Amygdala (tissue), 56 donors: Measurements from ENCODE around the gene MSLN.

Source experiments
- DNase-seq, 56 donors: peaks; one replicate each; lab custom pipeline; 2025; lab: John Stamatoyannopoulos, UW

Gene MSLN

GRCh38 chr16:760545-761343, at the start of gene MSLN:
Gene MSLN (plus strand): TSS chr16:760734. CDS start chr16:762681, 1,947 bp downstream.
- no peak for DNase-seq

- DNase-seq, result no peak
Observed at GRCh38 chr16:711084-711483, 49.5 kb upstream of the MSLN start.

DNA sequence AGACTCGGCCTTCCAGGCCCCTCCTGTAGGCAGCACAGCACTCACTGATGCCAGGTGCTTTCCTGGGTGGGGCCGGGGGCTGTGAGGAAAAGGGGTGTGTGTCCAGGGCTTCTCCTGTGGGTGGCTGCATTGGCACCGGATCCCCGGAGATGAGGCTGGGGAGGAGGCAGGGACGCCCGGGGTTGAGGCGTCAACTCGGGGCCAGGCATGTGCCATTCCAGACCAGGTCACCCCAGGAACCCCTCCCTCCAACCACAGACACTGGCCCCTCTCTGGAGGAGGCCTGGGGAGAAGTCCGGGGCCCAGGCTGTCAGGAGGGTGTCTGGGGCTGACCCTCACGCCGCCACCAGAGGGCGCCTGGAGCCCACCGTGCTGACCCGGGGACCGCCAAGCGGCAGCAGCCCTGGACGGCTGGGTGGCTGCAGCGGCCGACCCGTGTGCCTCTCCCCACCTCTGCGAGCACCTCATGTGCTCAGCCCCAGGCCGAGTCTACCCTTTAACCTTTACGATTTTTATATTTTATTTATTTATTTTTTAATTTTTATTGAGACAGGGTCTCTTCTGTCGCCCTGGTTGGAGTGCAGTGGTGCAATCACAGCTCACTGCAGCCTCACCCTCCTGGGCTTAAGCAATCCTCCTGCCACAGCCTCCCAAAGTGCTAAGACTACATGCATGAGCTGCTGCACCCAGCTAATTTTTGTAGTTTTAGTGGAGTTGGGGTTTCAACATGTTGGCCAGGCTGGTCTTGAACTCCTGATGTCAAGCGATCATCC, 48.8 kb upstream of the MSLN start:
- DNase-seq, result peak in 47 of 56 donors; percentile 16 to 86 (median 54)

GRCh38 chr16:712740-713250, 47.7 kb upstream of the MSLN start:
- peak in 1 of 56 donors; percentile 20 for DNase-seq

DNA sequence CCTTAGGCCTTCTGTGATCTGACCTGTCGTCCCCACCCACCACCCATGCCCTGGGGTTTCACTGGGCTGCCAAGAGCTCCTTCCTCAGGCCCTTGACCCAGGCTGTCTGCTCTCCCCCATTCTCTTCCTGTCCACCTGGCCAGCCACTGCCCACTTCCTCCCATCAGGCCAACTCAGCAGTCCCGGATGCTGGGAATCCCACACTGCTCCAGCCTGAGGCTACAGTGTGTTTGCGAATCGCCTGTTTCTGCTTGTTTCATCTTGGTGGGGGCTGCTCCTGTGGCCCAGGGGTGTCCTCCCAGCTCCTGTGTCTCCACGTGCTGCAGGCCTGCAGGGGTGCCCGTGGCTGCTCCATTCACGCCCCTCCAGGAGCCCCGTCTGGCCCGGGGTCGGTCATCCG, 46.5 kb upstream of the MSLN start:
- DNase-seq, result no peak

- peak; percentile 26 to 94 (median 80) for DNase-seq
Observed at GRCh38 chr16:714558-715476, 45.7 kb upstream of the MSLN start, which contains the start of gene METRN. Gene METRN (plus strand): TSS chr16:715118. CDS start chr16:715290, 172 bp downstream.

GRCh38 chr16:715477-716199, 44.9 kb upstream of the MSLN start:
- peak in 5 of 56 donors; percentile 40 to 57 (median 52) for DNase-seq

- peak; percentile 20 to 95 (median 84) for DNase-seq
Observed at GRCh38 chr16:716200-716568, 44.4 kb upstream of the MSLN start.

- DNase-seq, result no peak
Observed at GRCh38 chr16:716768-717325, 43.7 kb upstream of the MSLN start.

DNA sequence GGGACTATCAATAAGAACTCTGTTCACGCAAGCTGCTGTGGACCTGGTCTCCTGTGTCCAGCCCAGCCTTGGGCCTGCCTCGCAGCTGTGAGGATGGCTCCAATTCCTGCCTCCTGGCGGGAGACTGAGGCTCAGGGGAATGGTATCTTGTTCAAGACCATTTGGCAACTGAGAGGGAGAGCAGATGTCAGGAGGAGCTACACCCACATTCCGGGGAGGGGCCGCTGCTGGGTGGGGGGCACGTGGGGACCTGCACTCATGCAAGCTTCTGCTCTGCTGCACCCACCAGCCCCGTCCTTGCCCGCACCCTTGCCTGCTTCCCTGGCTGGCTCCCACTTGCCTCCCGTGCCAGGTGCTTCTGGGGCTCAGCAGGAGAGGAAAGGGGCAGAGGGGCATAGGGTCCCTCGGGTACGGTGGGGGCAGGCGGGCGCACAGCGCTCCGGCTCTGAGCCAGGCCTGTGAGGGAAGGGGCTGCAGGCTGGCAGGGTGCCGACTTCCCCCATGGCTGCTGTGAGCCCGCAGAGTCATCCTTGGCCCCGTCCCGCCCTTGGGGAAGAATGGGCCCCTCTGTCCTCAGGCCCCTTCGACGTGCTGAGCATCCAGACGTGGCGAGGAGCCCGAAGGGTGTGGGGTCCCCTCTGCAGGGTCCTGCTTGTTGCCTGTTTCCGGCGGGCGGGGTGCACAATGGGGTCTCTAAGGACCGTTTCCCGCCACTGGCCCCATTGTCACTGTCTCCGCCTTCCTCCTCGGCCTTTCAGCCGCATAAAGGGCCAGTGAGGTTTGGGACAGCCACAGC, 42.9 kb upstream of the MSLN start:
- peak in 11 of 56 donors; percentile 21 to 75 (median 28) for DNase-seq

DNA sequence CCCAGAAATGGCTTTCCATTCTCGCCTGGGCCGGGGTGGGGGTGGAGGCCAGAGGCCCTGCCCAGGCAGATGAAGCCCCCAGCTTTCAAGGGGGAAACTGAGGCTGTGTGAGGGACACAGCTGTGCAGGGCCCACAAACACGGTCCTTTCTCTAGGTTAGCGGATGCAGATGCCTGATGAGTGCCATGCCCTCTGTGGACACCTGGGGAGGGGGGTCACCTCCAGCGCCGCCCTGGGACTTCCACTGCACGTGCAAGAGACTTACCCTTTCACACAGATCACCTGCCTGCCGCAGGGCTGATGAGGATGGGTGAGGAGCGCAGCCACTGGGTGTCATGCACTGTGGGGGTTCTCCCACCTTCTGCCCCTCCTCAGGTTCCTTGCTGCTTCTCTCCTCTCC, 42.1 kb upstream of the MSLN start:
- no peak for DNase-seq

DNA sequence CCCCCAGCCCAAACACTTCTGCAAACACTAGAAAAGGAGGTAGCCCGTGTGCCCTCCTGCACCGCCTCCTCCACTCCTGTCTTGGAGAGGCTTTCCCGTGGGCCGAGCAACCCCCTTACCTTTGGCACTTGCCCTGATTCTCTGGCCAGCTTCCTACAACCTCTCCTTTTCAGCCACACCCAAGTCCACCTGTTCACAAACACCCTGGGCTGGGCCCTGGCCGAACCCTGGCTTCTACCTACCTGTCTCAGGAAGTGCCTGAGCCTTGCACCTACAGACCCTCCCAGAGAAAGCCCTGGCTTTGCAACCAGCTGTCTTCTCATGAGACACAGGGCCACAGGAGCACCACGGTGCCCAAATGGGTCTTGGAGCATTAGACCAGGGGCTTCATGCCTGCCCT, 41.6 kb upstream of the MSLN start:
- DNase-seq, result no peak

DNA sequence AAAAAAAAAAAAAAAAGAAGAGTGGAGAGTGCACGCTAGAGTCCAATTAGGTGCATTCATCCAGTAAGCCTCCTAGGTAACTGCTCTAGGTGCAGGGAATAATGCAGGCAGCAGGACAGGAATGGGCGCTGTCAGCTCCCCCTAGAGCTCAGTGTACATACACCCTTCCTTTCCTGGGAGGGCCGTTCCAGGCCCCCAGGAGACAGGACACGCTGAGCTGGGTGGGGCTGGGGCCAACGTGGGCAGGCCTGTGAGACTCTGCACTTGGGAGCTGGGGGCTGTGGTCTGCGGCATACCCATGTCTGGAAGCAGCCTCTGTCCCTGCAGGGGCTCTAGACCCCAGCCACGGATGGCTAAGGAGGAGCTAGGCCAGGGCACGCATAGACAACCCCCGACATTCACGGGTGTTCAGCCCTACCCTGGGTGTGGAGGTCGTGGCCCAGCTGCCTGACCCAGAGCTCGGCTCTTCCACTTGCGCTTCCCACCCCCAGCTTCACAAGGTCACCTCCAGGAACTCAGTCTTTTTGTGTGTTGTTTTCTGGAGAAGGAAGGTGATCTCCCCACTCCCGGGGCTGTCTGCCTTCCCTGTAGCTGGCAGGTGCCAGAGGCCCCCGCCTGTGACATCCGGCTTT, 40.6 kb upstream of the MSLN start:
- peak in 6 of 56 donors; percentile 16 to 66 (median 56) for DNase-seq

DNA sequence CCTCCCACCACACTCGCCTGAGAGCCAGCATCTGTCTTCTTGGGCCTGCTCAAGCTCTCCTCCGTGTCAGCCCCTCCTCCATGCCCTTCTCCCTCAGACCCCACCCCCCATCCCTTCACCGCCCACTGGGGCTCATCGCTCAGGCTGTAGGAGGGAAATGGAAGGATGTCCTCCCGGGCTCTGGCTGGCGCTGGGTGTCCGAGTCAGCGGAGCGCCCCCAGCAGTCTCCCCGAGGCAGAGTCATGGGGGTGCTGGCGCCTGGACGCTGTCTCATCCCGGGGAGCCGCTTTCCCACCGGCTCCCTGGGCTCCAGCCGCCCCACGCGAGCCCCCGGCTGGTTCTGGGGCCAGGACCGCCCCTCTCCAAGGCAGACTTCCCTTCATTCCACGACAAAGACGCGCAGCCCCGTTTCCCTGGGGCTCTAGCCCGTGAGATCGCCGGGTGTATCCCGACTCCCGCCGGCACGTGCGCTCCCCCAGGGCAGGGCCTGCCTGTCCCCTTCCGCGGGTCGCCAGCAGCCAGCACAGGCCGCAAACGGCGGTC, 40.0 kb upstream of the MSLN start:
- peak in 45 of 56 donors; percentile 40 to 82 (median 67) for DNase-seq

DNA sequence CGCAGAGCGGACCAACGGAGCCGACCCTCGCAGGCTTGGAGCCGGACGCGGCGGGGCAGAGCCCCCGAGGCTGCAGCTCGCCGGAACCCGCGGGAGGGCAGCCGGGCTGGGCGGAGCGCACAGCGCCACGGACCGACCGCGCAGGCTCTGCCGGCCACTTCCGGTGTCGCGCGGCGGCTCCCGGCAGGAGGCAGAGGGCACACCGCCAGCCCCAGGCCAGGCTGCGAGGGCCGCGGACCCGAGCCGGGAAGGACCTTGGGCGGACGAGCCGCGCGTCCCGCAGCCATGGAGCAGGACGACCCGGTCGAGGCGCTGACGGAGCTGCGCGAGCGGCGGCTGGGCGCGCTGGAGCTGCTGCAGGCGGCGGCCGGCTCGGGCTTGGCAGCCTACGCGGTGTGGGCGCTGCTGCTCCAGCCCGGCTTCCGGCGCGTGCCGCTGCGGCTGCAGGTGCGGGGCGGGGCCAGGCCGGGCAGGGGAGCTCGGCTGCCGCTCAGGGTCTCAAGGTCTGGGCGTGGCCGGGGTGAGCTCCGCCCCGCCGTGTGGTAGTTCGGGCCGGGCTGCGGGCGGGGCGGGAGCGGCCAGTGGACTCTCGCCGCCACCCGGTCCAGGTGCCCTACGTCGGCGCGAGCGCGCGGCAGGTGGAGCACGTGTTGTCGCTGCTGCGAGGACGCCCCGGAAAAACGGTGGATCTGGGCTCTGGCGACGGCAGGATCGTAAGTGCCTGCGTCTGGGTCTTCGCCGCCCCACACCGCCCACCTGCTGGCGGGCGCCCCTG, 39.4 kb upstream of the MSLN start, which contains the start of gene ANTKMT:
Gene ANTKMT (plus strand): TSS at position 157 of the 775 bp plus-strand sequence. CDS start 129 bp downstream, at position 286.
- peak in 49 of 56 donors; percentile 28 to 88 (median 70) for DNase-seq

GRCh38 chr16:721765-722540, 38.6 kb upstream of the MSLN start:
- no peak for DNase-seq
